Measurements from ENCODE around the gene TBC1D3I.
"Not testable (repeated sequence)": the region's sequence is repeated elsewhere in the genome, so short reads cannot be mapped to it uniquely, and the experiment has no call there.

Gene TBC1D3I

DNA sequence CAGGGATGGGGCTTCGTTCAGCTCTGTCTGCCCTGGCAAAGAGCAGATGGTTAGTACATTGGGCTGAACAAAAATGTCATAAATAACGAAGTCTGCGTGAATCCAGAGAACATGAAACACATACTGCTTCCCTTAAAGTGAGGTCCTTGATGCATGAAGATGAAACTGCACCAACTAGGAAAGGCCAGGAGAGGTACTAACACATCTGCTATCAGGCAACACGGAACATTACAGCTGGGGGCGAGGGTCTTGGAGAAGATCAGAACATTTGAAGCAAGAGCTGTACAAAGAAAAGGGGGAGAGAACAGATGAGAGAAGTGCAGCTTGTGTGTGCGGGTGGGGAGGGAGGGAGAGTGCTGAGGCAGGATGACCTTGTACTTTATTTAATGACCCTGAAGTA, 57.0 kb downstream of the TBC1D3I start:
- intact Hi-C loops (cut with DNase I) = not testable (repeated sequence)

DNA sequence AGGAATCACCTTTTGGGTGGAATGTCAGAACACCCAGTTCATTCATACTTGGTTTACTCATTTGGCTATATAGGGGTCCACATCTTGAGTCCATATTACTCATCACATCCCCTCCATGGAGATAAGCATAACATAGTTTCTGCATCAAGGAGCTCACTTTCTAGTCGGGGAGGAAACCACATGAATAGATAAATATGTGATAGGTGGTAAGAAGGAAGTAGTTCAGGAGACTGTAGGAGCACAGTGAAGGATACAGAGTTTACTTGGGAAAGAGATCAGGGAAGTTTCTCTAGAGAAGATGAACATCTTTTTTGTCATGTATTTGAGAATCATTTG, 57.9 kb downstream of the TBC1D3I start:
- DNase-seq; intact Hi-C loops (cut with DNase I): not testable (repeated sequence)

More for the DNA sequence above, 57.0 kb downstream of the TBC1D3I start:
- not testable (repeated sequence) for DNase-seq

DNA sequence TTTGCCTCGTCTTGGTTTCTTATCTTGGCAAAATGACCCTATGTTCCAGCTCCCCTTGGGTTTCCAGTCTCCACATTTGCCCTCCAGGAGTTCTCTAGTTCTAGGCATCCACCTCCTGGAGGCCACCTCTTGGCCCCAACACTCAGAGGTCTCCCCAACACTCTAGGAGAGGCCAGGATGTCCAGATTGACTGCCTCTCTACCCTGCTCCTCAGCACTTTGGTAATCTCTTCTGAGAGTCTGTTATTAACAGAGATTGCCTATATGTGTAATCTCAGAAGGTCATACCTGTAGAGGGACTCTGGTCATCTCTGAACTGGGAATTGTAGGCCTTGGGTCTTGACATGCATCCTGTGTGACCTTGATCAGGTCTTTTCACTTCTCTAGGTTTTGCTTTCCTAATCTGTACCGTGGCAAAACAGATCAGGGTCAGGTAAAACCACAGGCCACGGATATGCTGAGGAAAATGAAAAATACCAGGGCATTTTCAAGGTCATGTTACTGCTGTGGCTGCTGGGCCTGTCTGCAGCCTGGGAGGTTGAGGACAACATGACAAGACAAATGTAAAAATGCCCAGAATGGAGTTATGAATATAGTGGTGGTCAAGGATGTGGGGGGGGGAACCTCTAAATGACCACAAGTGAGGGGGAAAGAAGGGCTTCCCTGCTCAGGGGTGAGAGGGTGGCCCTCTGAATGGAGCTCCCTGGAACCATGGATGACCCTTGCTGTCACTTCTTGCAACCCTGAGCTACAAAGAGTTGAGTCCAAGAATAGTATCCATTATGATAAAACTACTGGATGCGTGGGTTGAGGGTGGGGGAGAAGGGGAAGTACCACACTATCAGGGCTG, 58.5 kb downstream of the TBC1D3I start:
- intact Hi-C loops (cut with DNase I) = no loop called here
- DNase-seq = no peak

DNA sequence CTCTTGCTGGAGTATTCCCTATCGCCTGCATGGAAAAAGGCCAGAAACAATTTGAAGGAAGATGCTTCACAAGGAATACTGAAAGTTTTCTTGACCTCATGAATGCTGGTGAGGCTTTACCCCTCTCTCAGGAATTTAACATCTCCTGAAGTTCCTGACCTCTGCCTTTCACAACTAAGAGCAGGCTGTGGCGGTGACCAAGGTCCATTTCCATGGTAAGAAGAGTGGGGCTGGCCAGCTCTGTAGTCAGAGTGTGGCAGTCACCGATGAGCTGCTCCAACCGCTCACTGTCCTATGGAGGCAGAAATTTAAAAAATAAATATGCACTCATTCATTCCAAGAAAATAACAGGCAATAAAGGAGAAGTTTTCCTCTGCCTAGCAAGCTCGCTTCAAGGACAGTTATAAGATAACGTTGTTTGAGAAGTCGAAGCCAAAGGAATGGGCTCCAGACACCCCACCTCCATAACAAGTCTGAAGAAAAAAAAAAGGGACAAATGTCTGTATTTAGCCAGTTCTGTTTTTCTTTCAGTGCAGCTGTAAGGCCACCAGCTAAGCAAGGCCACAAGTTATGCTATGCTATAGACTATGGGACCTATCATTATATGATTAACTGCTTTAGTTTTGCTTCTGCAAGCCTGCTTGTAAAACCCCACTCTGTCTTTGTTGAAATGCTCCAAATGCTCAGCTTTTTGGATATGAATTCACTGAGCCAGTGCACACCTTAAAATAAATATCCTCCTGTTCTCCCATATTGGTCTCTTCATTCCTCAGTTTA, 59.5 kb downstream of the TBC1D3I start:
- DNase-seq = no peak
- intact Hi-C loops (cut with DNase I) = no loop called here

All from posterior cingulate gyrus (tissue), 11 donors.